Endothelial cell of umbilical vein (primary cell): ENCODE data around the gene HYAL2. TPM values are rescaled to one million over a fixed set of nuclear protein-coding genes. Genes with fewer than 3 reads are reported as not detected.

Experiments used
- BruUV-seq: library from RNA; stranded (reverse); fragments of 400-500 nt; replicated peaks from 2 replicates; lab custom pipeline; 2021; lab: Mats Ljungman, UMichigan
- CTCF ChIA-PET: fragments of 300-600, 350-600 bp; sonication (Branson Sonifier 250); formaldehyde crosslinking; loops from one replicate; lab custom pipeline; 2021; ENCODE audit warnings: antibody characterized with exemption, inconsistent platforms; lab: Charles Lee
- POLR2A ChIA-PET: fragments of 300-600, 350-600 bp; sonication (Branson Sonifier 250); formaldehyde crosslinking; loops from one replicate; lab custom pipeline; 2021; ENCODE audit warnings: antibody characterized with exemption, inconsistent platforms; lab: Charles Lee
- DNase-seq: peaks from one replicate; pipeline ENCODE4 v3.0.0-alpha.2; 2011; ENCODE audit warnings: low read depth, low spot score
- FAIRE-seq: peaks from 2 replicates; lab custom pipeline; 2011; peaks lifted over from hg19 to GRCh38; lab: Jason Lieb, UNC
- H2AFZ ChIP-seq: 2 replicates; pipeline ENCODE4 v1.6.0; 2012; ENCODE audit warnings: low read depth, low read length, control low read depth, inconsistent platforms
- H3K27ac ChIP-seq: 2 replicates; pipeline ENCODE4 v1.5.1; 2011; ENCODE audit warnings: low read depth, mild to moderate bottlenecking, control low read depth, low read length, moderate library complexity; ENCODE audit not compliant: insufficient read depth
- H3K27me3 ChIP-seq, 2 experiments: 2 replicates each; pipeline versions ENCODE4 v1.6.0 to v1.6.1; 2011; ENCODE audit warnings: low read length in 2 of 2, mixed read lengths in 1 of 2; ENCODE audit not compliant: control insufficient read depth in 2 of 2, insufficient read depth in 2 of 2
- H3K36me3 ChIP-seq, 2 experiments: 2 replicates in 1 of 2; 3 replicates in 1 of 2; pipeline ENCODE4 v1.5.1; 2011; ENCODE audit warnings: low read length in 2 of 2, mild to moderate bottlenecking in 1 of 2, moderate library complexity in 1 of 2; ENCODE audit not compliant: control insufficient read depth in 2 of 2, insufficient read depth in 2 of 2; ENCODE audit errors: extremely low read depth in 1 of 2
- H3K4me1 ChIP-seq: 3 replicates; pipeline ENCODE4 v1.5.1; 2011; ENCODE audit warnings: mild to moderate bottlenecking, low read length; ENCODE audit not compliant: control insufficient read depth, insufficient read depth; ENCODE audit errors: extremely low read depth
- H3K4me2 ChIP-seq: 2 replicates; pipeline ENCODE4 v1.6.1; 2011; ENCODE audit warnings: low read length, control low read depth, mixed read lengths; ENCODE audit not compliant: insufficient read depth
- H3K4me3 ChIP-seq, 3 experiments: fragments of 200-600 bp in 1 of 3; sonication (generic), shearing (Covaris generic) in 1 of 3; replicated peaks in 1 of 3; 2 replicates each; pipeline ENCODE4 v1.5.1; 2011 to 2016; ENCODE audit warnings: control low read depth in 3 of 3, low read length in 3 of 3, mild to moderate bottlenecking in 2 of 3, inconsistent platforms in 1 of 3, low read depth in 1 of 3, moderate library complexity in 1 of 3; ENCODE audit not compliant: insufficient read depth in 1 of 3
- H3K79me2 ChIP-seq: 2 replicates; pipeline ENCODE4 v1.6.0; 2012; ENCODE audit warnings: low read length, inconsistent platforms; ENCODE audit not compliant: control insufficient read depth, insufficient read depth
- H3K9ac ChIP-seq: replicated peaks from 2 replicates; pipeline ENCODE3; 2011; ENCODE audit warnings: low read length, control low read depth; ENCODE audit not compliant: insufficient read depth; ENCODE audit errors: extremely low read depth
- H3K9me1 ChIP-seq: replicated peaks from 3 replicates; pipeline ENCODE4 v1.6.0; 2011; ENCODE audit warnings: mild to moderate bottlenecking, low read length; ENCODE audit not compliant: control insufficient read depth, insufficient read depth; ENCODE audit errors: extremely low read depth
- H3K9me3 ChIP-seq: replicated peaks from 2 replicates; pipeline ENCODE4 v1.5.1; 2012; ENCODE audit warnings: low read length, inconsistent platforms; ENCODE audit not compliant: control insufficient read depth, insufficient read depth
- H4K20me1 ChIP-seq: replicated peaks from 2 replicates; pipeline ENCODE3; 2011; ENCODE audit warnings: mild to moderate bottlenecking, low read length; ENCODE audit not compliant: control insufficient read depth, insufficient read depth; ENCODE audit errors: extremely low read depth
- EZH2 ChIP-seq: IDR thresholded peaks from 2 replicates; pipeline ENCODE4 v1.6.1; 2012; ENCODE audit warnings: borderline replicate concordance, low read depth, mild to moderate bottlenecking, moderate library complexity, low read length, inconsistent platforms; ENCODE audit not compliant: severe bottlenecking
- FOS ChIP-seq: IDR thresholded peaks from 2 replicates; pipeline ENCODE4 v1.6.1; 2011; ENCODE audit warnings: mild to moderate bottlenecking, low read length, moderate library complexity, borderline replicate concordance; ENCODE audit not compliant: insufficient read depth
- JUN ChIP-seq: IDR thresholded peaks from 2 replicates; pipeline ENCODE4 v1.6.1; 2011; ENCODE audit warnings: borderline replicate concordance, low read depth; ENCODE audit not compliant: insufficient read length, insufficient read depth
- POLR2A ChIP-seq: IDR thresholded peaks from 2 replicates; pipeline ENCODE4 v1.6.1; 2012; ENCODE audit warnings: low read depth, mild to moderate bottlenecking, control low read depth, low read length
- POLR2AphosphoS5 ChIP-seq: IDR thresholded peaks from 2 replicates; pipeline ENCODE4 v1.6.1; 2012; ENCODE audit warnings: low read depth, mild to moderate bottlenecking, control low read depth, low read length, moderate library complexity; ENCODE audit not compliant: insufficient read depth
- dilution Hi-C: fragments of 300-500 bp; cut with MboI; formaldehyde crosslinking; loops from one replicate; pipeline ENCODE4 v1.15.0; 2019; ENCODE audit warnings: low sequenced_read_pairs; ENCODE audit not compliant: extremely low pct_ligation_motif_present
- intact Hi-C: fragments of 100-400 bp; cut with micrococcal nuclease; formaldehyde crosslinking; loops from one replicate; pipeline ENCODE4 v1.10.0; 2022
- polyA plus RNA-seq, 4 experiments: library from polyadenylated mRNA; depleted of rRNA in 3 of 4; stranded (reverse) in 3 of 4; unstranded in 1 of 4; fragments of >200 nt; gene quantifications; 2 replicates each; pipeline versions ENCODE4 v1.2.1 to v1.2.3, GENCODE V29; 2011 to 2012; ENCODE audit warnings: missing spikeins in 1 of 4
- total RNA-seq: library from RNA; stranded (reverse); gene quantifications from 2 replicates; pipeline ENCODE4 v1.2.3, GENCODE V29; 2021
- TF ChIP-seq, protein P1 (sequence below): IDR thresholded peaks from 2 replicates; pipeline ENCODE4 v1.6.1; 2011; ENCODE audit not compliant: insufficient read depth, insufficient read length
- TF ChIP-seq, protein P2 (sequence below), 2 donors: IDR thresholded peaks; 1 replicate in 1 of 2; 2 replicates in 1 of 2; pipeline ENCODE4 v1.5.1; 2011; ENCODE audit warnings: low read length in 2 of 2, mild to moderate bottlenecking in 2 of 2, moderate library complexity in 2 of 2, control low read depth in 1 of 2, inconsistent platforms in 1 of 2, low read depth in 1 of 2; ENCODE audit not compliant: insufficient read depth in 1 of 2; ENCODE audit errors: extremely low read depth in 1 of 2

The HYAL2 gene
- total and polyA plus RNA-seq, 2 donors (not counting 3 experiments of a cell fraction or from before 2014, with no cell fraction given): 266 to 970 TPM

DNA sequence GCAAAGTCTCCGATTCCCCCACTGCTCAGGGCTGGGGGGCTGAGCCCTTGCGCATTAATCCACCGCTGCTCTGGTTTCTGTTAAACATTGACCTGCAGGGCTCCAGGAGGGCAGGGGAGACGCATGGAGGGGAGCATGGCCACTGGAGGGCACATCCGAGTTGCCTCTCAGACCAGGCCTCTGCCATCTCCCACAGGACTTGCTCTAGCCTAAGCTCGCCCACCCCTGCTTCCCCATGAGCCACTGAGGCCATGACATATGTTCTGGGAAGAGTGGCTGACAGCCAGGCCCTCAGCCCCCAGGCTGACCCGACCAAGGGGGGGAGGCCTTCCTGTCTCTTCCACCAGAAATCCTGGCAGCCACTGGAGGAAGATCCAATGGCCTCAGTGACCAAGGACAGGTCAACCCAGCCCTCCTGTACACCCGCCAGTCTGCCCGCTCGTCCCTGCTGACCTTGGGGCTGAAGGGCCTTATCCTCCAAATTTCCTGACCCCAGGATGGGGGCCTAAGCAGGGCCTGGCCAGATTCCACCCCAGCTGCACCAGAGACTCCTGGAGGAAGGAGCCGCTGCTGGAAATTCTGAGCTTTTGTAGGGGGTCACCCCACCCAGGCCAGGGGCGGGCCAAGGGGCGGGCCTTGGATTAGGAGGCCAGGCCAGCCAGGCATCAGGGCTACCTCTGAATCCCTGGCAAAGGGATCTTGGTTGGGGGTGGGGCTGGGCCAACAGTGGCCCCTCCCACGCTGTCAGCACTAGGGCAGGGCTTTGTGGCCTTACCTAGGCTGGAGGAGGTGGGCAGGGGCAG, 19.3 kb downstream of the HYAL2 start, which contains the start of gene HYAL1:
HYAL1 (minus strand) TSS at position 562 of the 803 bp plus-strand sequence. CDS start 618 bp downstream, outside the sequence.
- Histone ChIP-seq H3K4me2 (no peak within 1 kb of the TSS), H3K27me3 (no peaks in the 10 kb centered on the region), H2AFZ (no peak within 1 kb of the TSS), H4K20me1 (no peaks in the 10 kb centered on the region), H3K4me1 (peaks cover 23% of the 10 kb centered on the region), H3K9me3 (no peaks in the 10 kb centered on the region), H3K27ac (no peak within 1 kb of the TSS), H3K9me1 (no peaks in the 10 kb centered on the region), H3K9ac (no peak within 1 kb of the TSS), H3K4me3 (no peak within 1 kb of the TSS), H3K79me2 (no peaks in the 10 kb centered on the region), H3K36me3 (no peaks in the 10 kb centered on the region)
- TF ChIP-seq FOS (no peak), POLR2A (no peak), POLR2AphosphoS5 (peak; percentile 25), JUN (no peak), EZH2 (no peak)
- TF ChIP-seq, protein P1, sequence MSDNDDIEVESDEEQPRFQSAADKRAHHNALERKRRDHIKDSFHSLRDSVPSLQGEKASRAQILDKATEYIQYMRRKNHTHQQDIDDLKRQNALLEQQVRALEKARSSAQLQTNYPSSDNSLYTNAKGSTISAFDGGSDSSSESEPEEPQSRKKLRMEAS: no peak
- TF ChIP-seq, protein P2, sequence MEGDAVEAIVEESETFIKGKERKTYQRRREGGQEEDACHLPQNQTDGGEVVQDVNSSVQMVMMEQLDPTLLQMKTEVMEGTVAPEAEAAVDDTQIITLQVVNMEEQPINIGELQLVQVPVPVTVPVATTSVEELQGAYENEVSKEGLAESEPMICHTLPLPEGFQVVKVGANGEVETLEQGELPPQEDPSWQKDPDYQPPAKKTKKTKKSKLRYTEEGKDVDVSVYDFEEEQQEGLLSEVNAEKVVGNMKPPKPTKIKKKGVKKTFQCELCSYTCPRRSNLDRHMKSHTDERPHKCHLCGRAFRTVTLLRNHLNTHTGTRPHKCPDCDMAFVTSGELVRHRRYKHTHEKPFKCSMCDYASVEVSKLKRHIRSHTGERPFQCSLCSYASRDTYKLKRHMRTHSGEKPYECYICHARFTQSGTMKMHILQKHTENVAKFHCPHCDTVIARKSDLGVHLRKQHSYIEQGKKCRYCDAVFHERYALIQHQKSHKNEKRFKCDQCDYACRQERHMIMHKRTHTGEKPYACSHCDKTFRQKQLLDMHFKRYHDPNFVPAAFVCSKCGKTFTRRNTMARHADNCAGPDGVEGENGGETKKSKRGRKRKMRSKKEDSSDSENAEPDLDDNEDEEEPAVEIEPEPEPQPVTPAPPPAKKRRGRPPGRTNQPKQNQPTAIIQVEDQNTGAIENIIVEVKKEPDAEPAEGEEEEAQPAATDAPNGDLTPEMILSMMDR (IDR thresholded peaks at IDR 0.05; ENCODE audit: extremely low read depth in 1 of 2, insufficient read depth in 1 of 2, low read depth in 1 of 2, low read length in 2 of 2): peak in 1 of 2 donors; percentile 10
- ChIA-PET POLR2A (no interaction called here), CTCF (interaction anchor here (0.6 to 6.6 kb wide), 3 partner anchors 15 to 77 kb away, joined by 3 to 48 read pairs (median 3); partner anchors contain the start of gene HYAL2)
- BruUV-seq: no TSS peak
- dilution Hi-C loops (no loop called here), intact Hi-C loops (no loop called here)
- DNase-seq (no peak), FAIRE-seq (no peak)
